Measurements from ENCODE around the gene NLRX1.

- TF ChIP-seq EZH2phosphoT487 (IDR thresholded peaks at IDR 0.05; ENCODE audit: insufficient read depth, low read depth) (no peak), EZH2 (IDR thresholded peaks at IDR 0.05; ENCODE audit: insufficient read depth, poor library complexity, severe bottlenecking) (no peak)
Observed at GRCh38 chr11:119207415-119207960, 39.0 kb downstream of the NLRX1 start.
